Activated CD4-positive, CD25-positive, alpha-beta regulatory T cell treated with anti-CD3 and anti-CD28 coated beads, Interleukin-2, amount 50 U/mL, for 72 hours (primary cell): Measurements from ENCODE around the gene KCNAB2.

Source experiments
- DNase-seq: peaks from one replicate; pipeline ENCODE4 v3.0.0; 2021

KCNAB2 gene

DNA sequence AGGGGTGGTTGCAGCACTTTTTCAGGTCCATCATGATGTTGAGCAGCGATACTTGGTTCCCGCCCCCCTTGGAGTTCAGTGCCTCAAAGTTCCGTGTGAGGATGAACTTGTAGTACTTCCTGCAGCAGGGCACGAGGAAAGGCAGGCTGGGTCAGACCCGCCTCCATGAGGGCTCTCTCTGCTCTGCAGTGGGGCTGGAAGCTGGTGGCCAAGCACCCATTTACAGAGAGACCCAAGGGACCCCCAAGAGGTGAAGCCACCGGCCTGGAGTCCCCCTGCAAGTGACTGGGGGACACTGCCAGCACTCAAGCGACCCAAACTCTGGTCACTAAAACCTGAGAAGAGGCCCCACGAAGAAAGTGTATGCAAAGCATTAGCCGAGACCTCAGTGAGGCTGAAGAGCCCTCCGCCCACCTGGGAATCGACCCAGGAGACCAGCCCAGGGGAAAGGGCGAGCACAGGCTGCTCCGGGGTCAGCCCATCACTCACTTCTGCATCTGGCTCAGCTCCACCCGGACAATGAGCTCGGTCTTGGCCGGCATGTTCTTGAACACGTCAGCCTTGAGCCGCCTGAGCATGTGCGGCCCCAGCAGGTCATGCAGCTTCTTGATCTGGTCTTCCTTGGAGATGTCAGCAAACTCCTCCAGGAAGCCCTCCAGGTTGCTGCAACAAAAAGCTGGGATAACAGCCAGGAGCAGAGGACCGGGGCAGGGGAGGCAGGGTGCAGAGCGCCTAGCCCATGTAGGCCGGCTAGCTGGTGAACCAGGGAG, 89.2 kb downstream of the KCNAB2 start:
- no peak for DNase-seq

GRCh38 chr1:6136516-6137220, 91.0 kb downstream of the KCNAB2 start:
- DNase-seq: no peak

DNA sequence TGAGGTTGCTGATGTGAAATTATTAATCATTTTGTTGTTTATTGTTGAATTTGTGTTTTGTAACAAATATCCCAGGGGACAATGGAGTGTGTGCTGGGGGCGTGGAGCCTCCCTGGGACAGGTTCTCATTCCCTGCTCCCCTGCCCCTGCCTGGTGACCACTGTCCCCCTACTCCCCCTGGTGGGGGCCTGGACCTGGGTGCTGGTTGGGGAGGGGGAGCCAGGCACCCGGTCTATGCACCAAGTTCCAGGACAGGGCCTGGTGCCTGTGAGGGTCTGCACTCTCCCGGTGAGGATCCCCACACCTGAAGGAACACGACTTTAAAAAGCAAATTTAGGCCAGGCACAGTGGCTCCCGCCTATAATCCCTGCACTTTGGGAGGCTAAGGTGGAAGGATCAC, 92.1 kb downstream of the KCNAB2 start:
- no peak for DNase-seq

DNA sequence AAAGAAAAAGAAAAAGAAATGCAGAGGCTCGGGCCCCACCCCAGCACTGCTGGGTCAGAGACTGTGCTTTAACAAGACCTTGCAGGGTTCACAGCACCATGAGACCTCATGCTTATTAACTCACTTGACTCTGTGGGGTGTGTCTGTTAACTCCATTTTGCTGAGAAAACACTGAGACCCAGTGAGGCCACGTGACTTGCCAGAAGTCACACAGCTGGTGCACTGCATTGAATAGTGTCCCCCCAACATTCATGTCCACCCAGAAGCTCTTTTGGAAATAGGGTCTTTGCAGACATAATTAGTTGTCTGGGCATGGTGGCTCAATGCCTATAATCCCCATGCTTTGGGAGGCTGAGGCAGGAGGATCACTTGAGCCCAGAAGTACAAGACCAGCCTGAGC, 94.7 kb downstream of the KCNAB2 start:
- no peak for DNase-seq

DNA sequence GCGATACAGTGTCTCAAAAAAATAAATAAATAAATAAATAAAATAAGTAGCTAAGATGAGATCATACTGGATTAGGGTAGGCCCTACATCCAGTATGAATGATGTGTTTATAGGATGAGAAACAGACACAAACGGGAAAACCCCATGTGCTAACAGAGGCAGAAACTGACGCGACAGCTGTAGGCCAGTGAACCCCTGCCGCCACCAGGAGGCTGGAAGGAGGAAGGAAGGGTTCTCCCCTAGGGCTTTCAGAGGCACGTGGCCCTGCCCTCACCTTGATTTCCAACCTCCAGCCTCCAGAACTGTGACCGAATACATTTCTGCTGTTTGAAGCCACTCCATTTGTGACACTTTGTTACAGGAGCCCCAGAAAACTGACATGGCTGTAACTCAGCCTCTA, 95.9 kb downstream of the KCNAB2 start:
- DNase-seq: no peak

DNA sequence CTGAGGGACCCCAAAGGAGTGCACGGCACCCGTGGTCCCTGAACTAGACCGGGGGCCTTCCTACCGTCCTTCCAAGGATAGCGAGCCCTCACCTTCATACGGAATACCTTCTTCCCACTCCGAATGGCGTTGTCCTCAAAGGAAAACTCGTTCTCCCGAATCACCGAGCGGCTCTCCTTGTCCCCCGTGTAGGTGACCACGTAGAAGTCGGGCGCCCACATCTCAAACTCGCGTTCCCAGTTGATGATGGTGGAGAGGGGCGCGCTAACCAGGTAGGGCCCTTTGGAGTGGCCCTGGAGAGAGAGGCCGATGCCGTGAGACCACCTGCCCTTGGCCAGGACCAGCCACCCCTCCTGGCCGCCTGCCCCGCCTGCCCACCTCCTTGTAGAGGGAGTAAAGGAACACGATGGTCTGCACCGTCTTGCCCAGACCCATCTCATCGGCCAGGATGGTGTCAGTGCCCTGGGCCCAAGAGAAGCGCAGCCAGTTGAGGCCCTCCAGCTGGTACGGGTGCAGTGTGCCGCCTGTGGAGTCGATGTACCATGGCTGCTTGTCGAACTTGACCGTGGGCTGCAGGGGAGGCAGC, 96.4 kb downstream of the KCNAB2 start:
- DNase-seq: no peak

DNA sequence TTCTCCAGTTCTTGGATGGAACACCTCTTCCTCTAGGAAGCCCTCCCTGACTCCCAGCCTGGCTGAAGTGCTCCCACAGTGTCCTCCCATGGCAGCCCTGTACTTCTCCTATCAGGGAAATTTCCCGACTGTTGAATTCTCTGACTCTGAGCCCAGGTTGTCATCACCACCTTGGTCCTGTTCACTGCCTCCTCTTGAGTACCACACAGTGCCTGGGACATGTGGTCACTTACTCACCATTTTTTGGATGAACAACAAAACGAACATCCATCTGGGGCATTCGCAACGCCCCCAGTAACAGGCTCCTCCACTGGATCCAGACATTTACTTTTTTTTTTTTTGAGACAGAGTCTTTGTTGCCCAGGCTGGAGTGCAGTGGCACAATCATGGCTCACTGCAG, 97.0 kb downstream of the KCNAB2 start:
- no peak for DNase-seq

GRCh38 chr1:6143395-6143794, 97.7 kb downstream of the KCNAB2 start:
- DNase-seq: no peak

DNA sequence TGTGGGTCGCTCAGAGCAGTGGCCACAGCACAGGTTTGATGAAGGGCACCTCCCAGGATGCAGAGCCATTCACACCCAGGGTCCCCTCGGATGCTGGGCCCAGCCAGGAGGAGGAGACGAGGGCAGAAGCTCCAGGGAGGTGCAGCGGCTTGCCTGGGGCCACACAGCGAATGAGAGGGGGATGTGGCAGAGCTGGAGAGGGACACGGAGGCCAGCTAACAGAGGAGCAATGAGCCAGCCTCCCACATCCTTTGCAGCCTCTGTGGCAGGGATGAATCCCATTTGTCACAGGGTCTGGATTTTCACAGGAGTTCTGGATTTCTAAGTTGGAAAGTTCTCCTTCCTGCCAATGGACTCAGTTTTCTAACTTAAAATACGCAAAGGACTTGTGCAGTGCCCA, 98.5 kb downstream of the KCNAB2 start:
- no peak for DNase-seq

GRCh38 chr1:6144647-6145395, 99.1 kb downstream of the KCNAB2 start:
- DNase-seq: no peak

DNA sequence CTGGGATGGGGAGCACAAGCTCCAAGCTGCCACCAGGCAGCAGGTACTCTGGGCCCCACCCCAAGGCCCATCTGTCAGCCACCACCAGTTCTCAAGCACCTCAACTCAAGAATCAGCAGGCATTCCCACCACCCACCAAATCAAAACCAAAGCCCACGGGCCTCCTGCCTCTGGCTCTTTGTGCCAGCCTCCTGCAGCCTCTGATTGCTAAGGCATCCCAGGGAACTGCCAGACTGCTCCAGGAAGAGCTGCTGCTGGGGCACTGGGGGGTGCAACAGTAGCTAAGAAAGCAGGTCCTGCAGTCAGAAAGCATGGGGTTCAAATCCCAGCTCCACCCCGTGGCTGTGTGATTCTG, 99.7 kb downstream of the KCNAB2 start:
- no peak for DNase-seq

DNA sequence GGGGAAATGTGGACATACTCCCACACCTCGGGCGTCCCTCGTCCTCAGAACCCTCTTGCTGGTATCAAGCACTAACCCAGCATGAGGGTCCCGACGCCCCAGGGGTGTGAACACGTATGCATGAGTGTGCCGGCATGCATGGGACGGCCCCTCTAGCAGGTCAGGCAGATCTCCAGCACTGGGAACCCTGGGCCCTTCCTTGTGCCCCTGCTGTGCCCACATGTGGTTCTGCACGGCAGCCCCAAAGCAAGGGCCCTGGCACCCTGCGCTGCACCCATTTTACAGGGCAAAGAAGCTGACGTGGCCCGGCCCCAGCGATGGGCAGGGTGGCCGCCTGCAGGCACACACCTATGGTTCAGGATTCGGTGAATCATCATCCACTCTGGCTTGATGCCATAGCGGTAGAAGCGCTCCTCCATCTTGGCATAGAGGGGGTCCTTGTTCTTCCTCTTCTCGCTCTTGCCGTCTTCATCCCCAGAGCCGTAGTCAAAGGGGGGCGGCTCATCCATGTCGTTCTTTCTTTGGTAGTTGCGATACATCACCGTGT, 100.2 kb downstream of the KCNAB2 start:
- DNase-seq: no peak

DNA sequence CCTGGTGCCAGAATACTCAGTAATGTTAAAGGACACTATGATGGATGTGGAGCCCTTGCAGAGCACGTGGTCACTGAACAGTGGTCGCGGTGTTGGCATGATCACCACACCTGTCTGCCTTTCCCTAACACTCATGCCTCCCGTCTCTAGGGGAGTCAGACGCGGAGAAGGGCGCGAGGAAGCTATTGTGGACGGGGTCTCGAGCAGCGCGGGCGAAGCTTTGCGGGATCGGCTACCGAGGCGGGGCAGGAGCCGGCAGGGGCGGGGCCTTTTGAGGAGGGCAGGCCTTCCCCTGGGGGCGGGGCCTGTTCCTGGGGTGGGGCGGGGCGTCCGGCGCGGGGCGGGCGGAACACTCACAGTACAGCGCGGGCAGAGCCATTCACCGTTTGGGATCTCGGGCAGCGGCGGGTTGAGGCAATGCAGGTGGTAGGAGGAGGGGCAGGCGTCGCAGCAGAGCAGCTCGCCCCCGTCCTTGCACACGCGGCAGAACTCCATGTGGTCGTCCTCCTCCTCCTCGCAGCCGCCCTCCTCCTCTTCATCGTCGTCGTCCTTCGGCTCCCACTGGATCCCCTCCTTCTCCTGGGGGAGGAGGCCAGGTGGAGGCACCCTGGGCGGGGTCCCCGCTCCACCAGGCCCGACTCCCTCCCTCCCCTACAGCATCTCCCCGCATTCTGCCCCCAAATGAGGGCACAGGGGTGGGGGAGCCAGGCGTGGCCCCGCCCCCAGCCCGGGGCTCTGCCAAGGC, 103.0 kb downstream of the KCNAB2 start:
- DNase-seq: peak; percentile 61

DNA sequence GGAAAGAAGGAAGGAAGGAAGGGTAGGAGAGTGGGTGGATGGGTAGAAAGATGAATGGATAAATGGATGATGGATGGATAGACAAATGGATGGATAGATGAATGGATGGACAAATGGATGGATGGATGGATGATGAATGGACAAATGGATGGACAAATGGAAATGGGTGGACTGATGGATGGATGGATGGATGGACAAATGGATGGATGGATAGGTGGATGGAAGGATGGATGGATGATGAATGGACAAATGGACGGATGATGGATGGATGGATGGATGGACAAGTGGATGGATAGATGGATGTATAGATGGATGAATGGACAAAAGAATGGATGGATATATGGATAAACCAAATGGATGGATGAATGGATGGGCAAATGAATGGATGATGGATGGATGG, 103.9 kb downstream of the KCNAB2 start:
- DNase-seq: no peak

DNA sequence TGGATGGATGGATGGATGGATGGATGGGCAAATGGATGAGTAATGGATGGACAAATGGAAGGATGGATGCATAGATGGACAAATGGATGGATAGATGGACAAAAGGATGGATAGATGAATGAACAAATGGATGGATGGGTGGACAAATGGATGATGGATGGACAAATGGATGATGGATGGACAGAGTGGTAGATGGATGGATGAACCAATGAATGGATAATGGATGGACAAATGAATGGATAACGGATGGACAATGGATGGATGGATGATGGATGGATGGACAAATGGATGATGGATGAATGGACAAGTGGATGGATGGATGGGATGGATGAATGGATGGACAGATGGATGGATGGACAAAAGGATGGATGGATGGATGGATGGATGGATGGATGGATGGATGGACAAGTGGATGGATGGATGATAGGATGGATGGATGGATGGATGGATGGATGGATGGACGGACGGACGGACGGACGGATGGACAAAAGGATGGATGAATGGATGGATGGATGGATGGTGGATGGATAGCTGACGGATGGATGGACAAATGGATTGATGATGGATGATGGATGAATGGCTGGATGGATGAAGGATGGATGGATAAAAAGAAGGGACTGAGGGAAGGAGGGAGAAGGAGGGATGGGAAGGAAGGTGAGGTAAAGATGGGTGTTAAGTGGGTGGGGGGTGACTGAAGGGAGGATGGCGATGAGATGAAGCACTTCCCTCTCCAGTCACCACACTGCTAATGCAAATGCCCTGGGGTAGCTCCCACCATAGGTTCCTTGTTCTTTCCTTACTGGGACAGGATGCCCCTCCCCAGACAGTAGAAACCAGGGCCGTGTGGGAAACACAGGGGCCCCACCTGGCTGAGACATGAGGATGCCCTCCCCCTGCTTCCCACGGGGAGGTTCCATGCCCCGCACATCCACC, 104.6 kb downstream of the KCNAB2 start:
- DNase-seq: no peak
